HepG2 (cell line): Measurements from ENCODE around the gene RFX6. TPM values are rescaled to one million over a fixed set of nuclear protein-coding genes. Genes with fewer than 3 reads are reported as not detected.

Source experiments
- ATAC-seq: fragments of 200-7000 bp; cut with Tn5 transposase; 3 replicates; pipeline ENCODE4 v1.9.1; 2020; ENCODE audit warnings: mild to moderate bottlenecking, moderate library complexity
- BruUV-seq: library from RNA; stranded (reverse); fragments of 400-500 nt; replicated peaks from 2 replicates; lab custom pipeline; 2021; lab: Mats Ljungman, UMichigan
- CTCF ChIA-PET: fragments of 300-600 bp; formaldehyde crosslinking; extraction: SDS; loops from one replicate; lab custom pipeline; 2021; ENCODE audit warnings: low total read pairs, inconsistent platforms, low intra/inter-chr PET ratio; lab: Yijun Ruan, JAX
- POLR2A ChIA-PET: fragments of 350-600 bp; sonication (Branson Sonifier 250); formaldehyde crosslinking; loops from one replicate; lab custom pipeline; 2020; ENCODE audit warnings: antibody characterized with exemption, inconsistent platforms; lab: Yijun Ruan, JAX
- DNase-seq: peaks from one replicate; pipeline ENCODE4 v3.0.0-alpha.2; 2015; ENCODE audit warnings: low spot score
- FAIRE-seq: peaks from 3 replicates; lab custom pipeline; 2011; peaks lifted over from hg19 to GRCh38; lab: Jason Lieb, UNC
- H2AFZ ChIP-seq: one replicate; pipeline ENCODE4 v1.6.1; 2011; ENCODE audit warnings: low read length, inconsistent platforms
- H3K27ac ChIP-seq: fragments of 300-600 bp; 3 replicates; pipeline ENCODE4 v1.8.0; 2011; ENCODE audit warnings: mixed run types, mild to moderate bottlenecking, mixed read lengths, low read length, inconsistent platforms; ENCODE audit not compliant: insufficient read depth; ENCODE audit errors: extremely low read length
- H3K27me3 ChIP-seq, 2 experiments: fragments of 200-600 bp in 1 of 2; 2 replicates in 1 of 2; 3 replicates in 1 of 2; pipeline versions ENCODE4 v1.6.0 to v1.8.0; 2011; ENCODE audit warnings: low read length in 2 of 2, mild to moderate bottlenecking in 2 of 2, moderate library complexity in 2 of 2, inconsistent platforms in 1 of 2; ENCODE audit not compliant: insufficient read depth in 2 of 2, control insufficient read depth in 1 of 2
- H3K36me3 ChIP-seq, 2 experiments: fragments of 200-600 bp in 1 of 2; replicated peaks in 1 of 2; 2 replicates in 1 of 2; 3 replicates in 1 of 2; pipeline versions ENCODE4 v1.5.1 to v1.8.0; 2011; ENCODE audit warnings: low read length in 2 of 2, inconsistent platforms in 1 of 2; ENCODE audit not compliant: insufficient read depth in 2 of 2, control insufficient read depth in 1 of 2
- H3K4me1 ChIP-seq: 2 replicates; pipeline ENCODE4 v1.5.1; 2012; ENCODE audit warnings: low read length, inconsistent platforms; ENCODE audit not compliant: insufficient read depth
- H3K4me2 ChIP-seq: 2 replicates; pipeline ENCODE4 v1.6.0; 2011; ENCODE audit warnings: low read depth, low read length, inconsistent platforms
- H3K4me3 ChIP-seq, 3 experiments: fragments of 200-600 bp in 1 of 3; sonication (generic), shearing (Covaris generic) in 1 of 3; replicated peaks in 1 of 3; 2 replicates each; pipeline ENCODE4 v1.5.1; 2011 to 2016; ENCODE audit warnings: low read length in 3 of 3, inconsistent platforms in 2 of 3, low read depth in 2 of 3, mild to moderate bottlenecking in 2 of 3, control low read depth in 1 of 3, mixed read lengths in 1 of 3; ENCODE audit not compliant: insufficient read depth in 1 of 3
- H3K79me2 ChIP-seq: one replicate; pipeline ENCODE4 v1.6.1; 2011; ENCODE audit warnings: low read length, inconsistent platforms; ENCODE audit not compliant: insufficient read depth
- H3K9ac ChIP-seq: 2 replicates; pipeline ENCODE4 v1.6.0; 2011; ENCODE audit warnings: mild to moderate bottlenecking, low read depth, low read length, inconsistent platforms; ENCODE audit not compliant: insufficient read depth
- H3K9me3 ChIP-seq: 2 replicates; pipeline ENCODE4 v1.5.1; 2012; ENCODE audit warnings: mild to moderate bottlenecking, low read length
- H4K20me1 ChIP-seq: 2 replicates; pipeline ENCODE4 v1.6.0; 2011; ENCODE audit warnings: inconsistent platforms, mild to moderate bottlenecking, low read length, moderate library complexity; ENCODE audit not compliant: insufficient read depth
- ARNTL ChIP-seq: sonication (generic); formaldehyde crosslinking; IDR thresholded peaks from 2 replicates; pipeline ENCODE4 v1.4.0; 2020; ENCODE audit warnings: mild to moderate bottlenecking, missing genetic modification reagents
- CHD4 ChIP-seq: fragments of 200-600 bp; sonication (generic); IDR thresholded peaks from 2 replicates; pipeline ENCODE4 v1.7.0; 2017; ENCODE audit warnings: mild to moderate bottlenecking, low read length, borderline replicate concordance
- FOSL1 ChIP-seq: sonication (generic); formaldehyde crosslinking; IDR thresholded peaks from 2 replicates; pipeline ENCODE4 v1.9.0; 2021; ENCODE audit warnings: missing genetic modification reagents, borderline replicate concordance
- FOXA3 ChIP-seq: IDR thresholded peaks from 2 replicates; pipeline ENCODE4 v1.6.1; 2016; ENCODE audit warnings: missing genetic modification reagents, missing compliant biosample characterization
- FOXP1 ChIP-seq, 2 experiments: fragments of 450-650 bp in 1 of 2; IDR thresholded peaks; 2 replicates each; pipeline ENCODE4 v1.6.1; 2017 to 2018; ENCODE audit warnings: antibody characterized with exemption in 1 of 2
- HNF4A ChIP-seq: sonication (generic); formaldehyde crosslinking; IDR thresholded peaks from 2 replicates; pipeline ENCODE4 v1.4.0; 2020; ENCODE audit warnings: missing genetic modification reagents
- HNRNPL ChIP-seq: fragments of 200-400 bp; formaldehyde crosslinking; IDR thresholded peaks from 2 replicates; pipeline ENCODE4 v1.6.1; 2017; ENCODE audit warnings: mild to moderate bottlenecking, low read depth, low read length
- IRF9 ChIP-seq: sonication (generic); formaldehyde crosslinking; IDR thresholded peaks from 2 replicates; pipeline ENCODE4 v1.8.0; 2022; ENCODE audit warnings: missing genetic modification reagents, mild to moderate bottlenecking, borderline replicate concordance
- ISL2 ChIP-seq: sonication (generic); formaldehyde crosslinking; IDR thresholded peaks from 2 replicates; pipeline ENCODE4 v1.5.0; 2020; ENCODE audit warnings: missing genetic modification reagents
- KDM6A ChIP-seq: IDR thresholded peaks from 2 replicates; pipeline ENCODE4 v1.6.1; 2016; ENCODE audit warnings: low read depth
- LCORL ChIP-seq, 2 experiments: fragments of 450-650 bp in 1 of 2; sonication (generic) in 1 of 2; formaldehyde crosslinking in 1 of 2; IDR thresholded peaks; 2 replicates each; pipeline versions ENCODE4 v1.5.0 to v1.6.1; 2017 to 2020; ENCODE audit warnings: antibody characterized with exemption in 1 of 2, missing genetic modification reagents in 1 of 2
- MED1 ChIP-seq: sonication (generic); formaldehyde crosslinking; IDR thresholded peaks from 2 replicates; pipeline ENCODE4 v1.4.0; 2020; ENCODE audit warnings: missing genetic modification reagents
- TBX3 ChIP-seq: fragments of 450-650 bp; IDR thresholded peaks from 2 replicates; pipeline ENCODE4 v1.6.1; 2017; ENCODE audit warnings: antibody characterized with exemption, mild to moderate bottlenecking, inconsistent platforms, borderline replicate concordance
- WGBS: methylation state at CpG from one replicate; pipeline ENCODE4 v1.1.6; 2017; ENCODE audit warnings: low lambda C conversion rate; 5-methylcytosine and 5-hydroxymethylcytosine counted together
- in situ Hi-C: cut with HindIII; loops from 2 replicates; pipeline ENCODE4 v1.10.0; 2017; ENCODE audit warnings: low pct_unique_long_range_greater_than_20kb; ENCODE audit not compliant: extremely low pct_ligation_motif_present
- intact Hi-C: fragments of 100-400 bp; cut with micrococcal nuclease; formaldehyde crosslinking; loops from one replicate; pipeline ENCODE4 v1.10.0; 2022; ENCODE audit not compliant: unreplicated experiment
- polyA plus RNA-seq, 8 experiments: library from polyadenylated mRNA; depleted of rRNA in 3 of 8; stranded (reverse) in 7 of 8; unstranded in 1 of 8; fragments of >200 nt; fragmentation: Illumina TruSeq in 4 of 8; extraction: Trizol in 4 of 8; gene quantifications; 2 replicates each; pipeline versions ENCODE4 v1.2.1 to v1.2.3, GENCODE V29; 2011 to 2016; ENCODE audit warnings: low read depth in 4 of 8, missing spikeins in 1 of 8, mixed read lengths in 1 of 8; ENCODE audit not compliant: insufficient read depth in 1 of 8
- total RNA-seq, 5 experiments: library from RNA; depleted of rRNA; stranded (reverse); fragments of >200 nt; fragmentation: Illumina TruSeq; extraction: Trizol; gene quantifications; 2 replicates each; pipeline ENCODE4 v1.2.3, GENCODE V29; 2016; ENCODE audit warnings: low read depth in 1 of 5
- TF ChIP-seq, protein P1 (sequence below): IDR thresholded peaks from 2 replicates; pipeline ENCODE4 v1.4.0; 2020; ENCODE audit warnings: mild to moderate bottlenecking, missing genetic modification reagents
- TF ChIP-seq, protein P2 (sequence below): sonication (generic); formaldehyde crosslinking; conservative IDR thresholded peaks from 2 replicates; pipeline ENCODE4 v1.4.0; 2020; ENCODE audit warnings: mild to moderate bottlenecking, missing genetic modification reagents, moderate library complexity
- TF ChIP-seq, protein P3 (sequence below): sonication (generic); formaldehyde crosslinking; IDR thresholded peaks from 2 replicates; pipeline ENCODE4 v1.4.0; 2020; ENCODE audit warnings: missing genetic modification reagents, low read depth, mild to moderate bottlenecking, borderline replicate concordance

Gene RFX6
- total and polyA plus RNA-seq, 2 of the 13 experiments (the other 11 are each of a cell fraction or from before 2014, with no cell fraction given) = 0.04 TPM; not detected in 1

DNA sequence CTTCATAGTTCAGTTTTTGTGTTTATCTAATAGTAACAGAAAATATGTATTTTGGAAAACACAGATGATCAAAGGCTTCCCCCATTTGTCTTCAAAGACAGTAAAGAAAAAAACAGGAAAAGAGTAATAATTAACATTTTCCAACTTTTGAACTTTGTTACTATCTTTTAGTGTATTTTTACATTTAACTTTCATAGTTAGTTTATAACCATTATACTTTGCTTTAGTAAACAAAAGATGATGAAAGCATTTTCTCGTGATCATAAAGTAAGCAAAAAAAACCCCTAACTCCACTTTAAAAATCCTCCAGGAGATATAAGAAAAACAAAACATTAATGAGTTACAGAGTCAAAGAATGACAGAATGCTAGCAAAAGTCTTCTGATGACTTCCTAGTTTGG, 34.6 kb upstream of the RFX6 start:
- intact Hi-C loops (loop anchor here (10.0 kb wide), 1 partner anchor 308 kb away; no protein-coding TSS in a partner anchor), in situ Hi-C loops (no loop called here)
- DNase-seq (peak; percentile 39), FAIRE-seq (no peak), ATAC-seq (peak; percentile 35; the same call in 2 of the 3 replicates)
- Histone ChIP-seq H3K9ac (no peak overlapping the region), H3K4me2 (peak overlapping the region; percentile 30), H4K20me1 (no peaks in the 10 kb centered on the region), H3K4me1 (peaks cover 28% of the 10 kb centered on the region), H3K27ac (no peak overlapping the region), H3K79me2 (no peaks in the 10 kb centered on the region), H3K9me3 (no peaks in the 10 kb centered on the region), H3K4me3 (no peak overlapping the region), H3K36me3 (no peaks in the 10 kb centered on the region), H3K27me3 (no peaks in the 10 kb centered on the region), H2AFZ (no peak overlapping the region)
- ChIA-PET CTCF (no interaction called here), POLR2A (no interaction called here)
- 5% methylated on average over 1 of the region's 1 CpG for WGBS
- BruUV-seq = no TSS peak
- TF ChIP-seq MED1 (CRISPR knock-in tag) = 0 out of 2 replicates have a peak, but pooled peaks have one; percentile 20
- TF ChIP-seq ISL2 (CRISPR knock-in tag) = 0 out of 2 replicates have a peak, but pooled peaks have one; percentile 64
- TF ChIP-seq FOXA3 (CRISPR knock-in tag) = peak; percentile 52
- no peak for TF ChIP-seq CHD4
- no peak for TF ChIP-seq LCORL (IDR thresholded peaks at IDR 0.05)
- TF ChIP-seq LCORL (CRISPR knock-in tag; IDR thresholded peaks at IDR 0.05) = peak; percentile 17; the same call in 1 of the 2 replicates
- no peak for TF ChIP-seq IRF9
- TF ChIP-seq TBX3 = no peak
- no peak for TF ChIP-seq FOXP1 (IDR thresholded peaks at IDR 0.05)
- TF ChIP-seq FOXP1 (CRISPR knock-in tag; IDR thresholded peaks at IDR 0.05) = peak; percentile 92
- no peak for TF ChIP-seq FOSL1 (CRISPR knock-in tag)
- peak; percentile 11; the same call in 1 of the 2 replicates for TF ChIP-seq HNF4A (CRISPR knock-in tag)
- TF ChIP-seq, protein P1, sequence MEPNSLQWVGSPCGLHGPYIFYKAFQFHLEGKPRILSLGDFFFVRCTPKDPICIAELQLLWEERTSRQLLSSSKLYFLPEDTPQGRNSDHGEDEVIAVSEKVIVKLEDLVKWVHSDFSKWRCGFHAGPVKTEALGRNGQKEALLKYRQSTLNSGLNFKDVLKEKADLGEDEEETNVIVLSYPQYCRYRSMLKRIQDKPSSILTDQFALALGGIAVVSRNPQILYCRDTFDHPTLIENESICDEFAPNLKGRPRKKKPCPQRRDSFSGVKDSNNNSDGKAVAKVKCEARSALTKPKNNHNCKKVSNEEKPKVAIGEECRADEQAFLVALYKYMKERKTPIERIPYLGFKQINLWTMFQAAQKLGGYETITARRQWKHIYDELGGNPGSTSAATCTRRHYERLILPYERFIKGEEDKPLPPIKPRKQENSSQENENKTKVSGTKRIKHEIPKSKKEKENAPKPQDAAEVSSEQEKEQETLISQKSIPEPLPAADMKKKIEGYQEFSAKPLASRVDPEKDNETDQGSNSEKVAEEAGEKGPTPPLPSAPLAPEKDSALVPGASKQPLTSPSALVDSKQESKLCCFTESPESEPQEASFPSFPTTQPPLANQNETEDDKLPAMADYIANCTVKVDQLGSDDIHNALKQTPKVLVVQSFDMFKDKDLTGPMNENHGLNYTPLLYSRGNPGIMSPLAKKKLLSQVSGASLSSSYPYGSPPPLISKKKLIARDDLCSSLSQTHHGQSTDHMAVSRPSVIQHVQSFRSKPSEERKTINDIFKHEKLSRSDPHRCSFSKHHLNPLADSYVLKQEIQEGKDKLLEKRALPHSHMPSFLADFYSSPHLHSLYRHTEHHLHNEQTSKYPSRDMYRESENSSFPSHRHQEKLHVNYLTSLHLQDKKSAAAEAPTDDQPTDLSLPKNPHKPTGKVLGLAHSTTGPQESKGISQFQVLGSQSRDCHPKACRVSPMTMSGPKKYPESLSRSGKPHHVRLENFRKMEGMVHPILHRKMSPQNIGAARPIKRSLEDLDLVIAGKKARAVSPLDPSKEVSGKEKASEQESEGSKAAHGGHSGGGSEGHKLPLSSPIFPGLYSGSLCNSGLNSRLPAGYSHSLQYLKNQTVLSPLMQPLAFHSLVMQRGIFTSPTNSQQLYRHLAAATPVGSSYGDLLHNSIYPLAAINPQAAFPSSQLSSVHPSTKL = peak; percentile 55
- TF ChIP-seq, protein P2, sequence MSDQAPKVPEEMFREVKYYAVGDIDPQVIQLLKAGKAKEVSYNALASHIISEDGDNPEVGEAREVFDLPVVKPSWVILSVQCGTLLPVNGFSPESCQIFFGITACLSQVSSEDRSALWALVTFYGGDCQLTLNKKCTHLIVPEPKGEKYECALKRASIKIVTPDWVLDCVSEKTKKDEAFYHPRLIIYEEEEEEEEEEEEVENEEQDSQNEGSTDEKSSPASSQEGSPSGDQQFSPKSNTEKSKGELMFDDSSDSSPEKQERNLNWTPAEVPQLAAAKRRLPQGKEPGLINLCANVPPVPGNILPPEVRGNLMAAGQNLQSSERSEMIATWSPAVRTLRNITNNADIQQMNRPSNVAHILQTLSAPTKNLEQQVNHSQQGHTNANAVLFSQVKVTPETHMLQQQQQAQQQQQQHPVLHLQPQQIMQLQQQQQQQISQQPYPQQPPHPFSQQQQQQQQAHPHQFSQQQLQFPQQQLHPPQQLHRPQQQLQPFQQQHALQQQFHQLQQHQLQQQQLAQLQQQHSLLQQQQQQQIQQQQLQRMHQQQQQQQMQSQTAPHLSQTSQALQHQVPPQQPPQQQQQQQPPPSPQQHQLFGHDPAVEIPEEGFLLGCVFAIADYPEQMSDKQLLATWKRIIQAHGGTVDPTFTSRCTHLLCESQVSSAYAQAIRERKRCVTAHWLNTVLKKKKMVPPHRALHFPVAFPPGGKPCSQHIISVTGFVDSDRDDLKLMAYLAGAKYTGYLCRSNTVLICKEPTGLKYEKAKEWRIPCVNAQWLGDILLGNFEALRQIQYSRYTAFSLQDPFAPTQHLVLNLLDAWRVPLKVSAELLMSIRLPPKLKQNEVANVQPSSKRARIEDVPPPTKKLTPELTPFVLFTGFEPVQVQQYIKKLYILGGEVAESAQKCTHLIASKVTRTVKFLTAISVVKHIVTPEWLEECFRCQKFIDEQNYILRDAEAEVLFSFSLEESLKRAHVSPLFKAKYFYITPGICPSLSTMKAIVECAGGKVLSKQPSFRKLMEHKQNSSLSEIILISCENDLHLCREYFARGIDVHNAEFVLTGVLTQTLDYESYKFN = peak; percentile 75
- peak; percentile 64; the same call in 1 of the 2 replicates for TF ChIP-seq KDM6A
- TF ChIP-seq ARNTL (CRISPR knock-in tag) = no peak
- TF ChIP-seq, protein P3, sequence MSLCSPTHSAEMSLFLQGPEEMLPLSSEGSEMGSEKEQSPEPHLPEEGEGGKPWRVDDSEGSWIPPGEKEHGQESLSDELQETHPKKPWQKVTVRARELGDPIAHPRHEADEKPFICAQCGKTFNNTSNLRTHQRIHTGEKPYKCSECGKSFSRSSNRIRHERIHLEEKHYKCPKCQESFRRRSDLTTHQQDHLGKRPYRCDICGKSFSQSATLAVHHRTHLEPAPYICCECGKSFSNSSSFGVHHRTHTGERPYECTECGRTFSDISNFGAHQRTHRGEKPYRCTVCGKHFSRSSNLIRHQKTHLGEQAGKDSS = no peak
- no peak for TF ChIP-seq HNRNPL
